Mesenchymal stem cell (in vitro differentiated cells and primary cell): ENCODE measurements around the gene HOXD13.

ENCODE experiments used
- DNase-seq: peaks from one replicate; pipeline ENCODE4 v3.0.0-alpha.2; 2013
- H2AFZ ChIP-seq: one replicate; pipeline ENCODE4 v1.6.1; 2013; ENCODE audit warnings: low read depth, mild to moderate bottlenecking, control low read depth, inconsistent platforms, low read length, moderate library complexity
- H2AK5ac ChIP-seq: 2 replicates; pipeline ENCODE4 v1.6.1; 2013; ENCODE audit warnings: low read length, moderate library complexity, mild to moderate bottlenecking, inconsistent platforms; ENCODE audit not compliant: severe bottlenecking
- H2BK120ac ChIP-seq: one replicate; pipeline ENCODE4 v1.6.1; 2013; ENCODE audit warnings: low read depth, mild to moderate bottlenecking, inconsistent platforms, low read length, moderate library complexity
- H2BK12ac ChIP-seq, 2 experiments: one replicate each; pipeline ENCODE4 v1.6.1; 2013; ENCODE audit warnings: inconsistent platforms in 2 of 2, low read length in 2 of 2, mild to moderate bottlenecking in 2 of 2, moderate library complexity in 2 of 2, control low read depth in 1 of 2
- H2BK15ac ChIP-seq: one replicate; pipeline ENCODE4 v1.6.1; 2013; ENCODE audit warnings: mild to moderate bottlenecking, low read depth, inconsistent platforms; ENCODE audit not compliant: poor library complexity, severe bottlenecking
- H2BK5ac ChIP-seq: 2 replicates; pipeline ENCODE4 v1.6.1; 2013; ENCODE audit warnings: low read depth, mild to moderate bottlenecking, low read length, control low read depth, inconsistent platforms; ENCODE audit not compliant: poor library complexity, severe bottlenecking
- H3K14ac ChIP-seq, 2 experiments: one replicate each; pipeline ENCODE4 v1.6.1; 2013; ENCODE audit warnings: inconsistent platforms in 2 of 2, low read length in 2 of 2, control low read depth in 1 of 2, mild to moderate bottlenecking in 1 of 2, moderate library complexity in 1 of 2
- H3K18ac ChIP-seq, 2 experiments: one replicate each; pipeline ENCODE4 v1.6.1; 2013; ENCODE audit warnings: inconsistent platforms in 2 of 2, low read length in 2 of 2, control low read depth in 1 of 2, low read depth in 1 of 2, mild to moderate bottlenecking in 1 of 2
- H3K23ac ChIP-seq, 2 experiments: one replicate each; pipeline ENCODE4 v1.6.1; 2013; ENCODE audit warnings: inconsistent platforms in 2 of 2, low read length in 2 of 2, mild to moderate bottlenecking in 2 of 2, moderate library complexity in 2 of 2, control low read depth in 1 of 2
- H3K27ac ChIP-seq: 2 replicates; pipeline ENCODE4 v1.5.1; 2013; ENCODE audit warnings: mild to moderate bottlenecking, moderate library complexity, low read length, control low read depth, inconsistent platforms; ENCODE audit not compliant: poor library complexity, severe bottlenecking
- H3K27me3 ChIP-seq, 2 experiments: 2 replicates each; pipeline versions ENCODE4 v1.6.1 to v1.7.0; 2013; ENCODE audit warnings: low read length in 2 of 2, mild to moderate bottlenecking in 2 of 2, moderate library complexity in 2 of 2, control low read depth in 1 of 2, inconsistent platforms in 1 of 2; ENCODE audit not compliant: control insufficient read depth in 1 of 2, insufficient read depth in 1 of 2
- H3K36me3 ChIP-seq, 2 experiments: 2 replicates each; pipeline versions ENCODE4 v1.6.1 to v1.7.0; 2013; ENCODE audit warnings: low read length in 2 of 2, control low read depth in 1 of 2, inconsistent platforms in 1 of 2, low read depth in 1 of 2, mild to moderate bottlenecking in 1 of 2; ENCODE audit not compliant: insufficient read depth in 2 of 2, control insufficient read depth in 1 of 2
- H3K4ac ChIP-seq, 2 experiments: one replicate each; pipeline ENCODE4 v1.6.1; 2013; ENCODE audit warnings: inconsistent platforms in 2 of 2, low read length in 2 of 2, mild to moderate bottlenecking in 2 of 2, moderate library complexity in 2 of 2, control low read depth in 1 of 2, low read depth in 1 of 2
- H3K4me1 ChIP-seq: 2 replicates; pipeline ENCODE4 v1.6.1; 2013; ENCODE audit warnings: low read depth, low read length, control low read depth; ENCODE audit not compliant: control insufficient read depth, insufficient read depth
- H3K4me2 ChIP-seq: 2 replicates; pipeline ENCODE4 v1.6.1; 2013; ENCODE audit warnings: low read length, mild to moderate bottlenecking, inconsistent platforms; ENCODE audit not compliant: poor library complexity, severe bottlenecking
- H3K4me3 ChIP-seq, 2 experiments: 2 replicates each; pipeline versions ENCODE4 v1.5.1 to v1.7.0; 2013; ENCODE audit warnings: low read length in 2 of 2, mild to moderate bottlenecking in 2 of 2, control low read depth in 1 of 2, low read depth in 1 of 2; ENCODE audit not compliant: insufficient read depth in 1 of 2
- H3K79me1 ChIP-seq: replicated peaks from 2 replicates; pipeline ENCODE4 v1.6.1; 2013; ENCODE audit warnings: mild to moderate bottlenecking, control low read depth, low read length, inconsistent platforms; ENCODE audit not compliant: poor library complexity, severe bottlenecking
- H3K9ac ChIP-seq: 2 replicates; pipeline ENCODE4 v1.7.0; 2013; ENCODE audit warnings: mild to moderate bottlenecking, low read length, moderate library complexity
- H3K9me3 ChIP-seq: 2 replicates; pipeline ENCODE4 v1.7.0; 2013; ENCODE audit warnings: mild to moderate bottlenecking, low read length; ENCODE audit not compliant: control insufficient read depth
- H4K8ac ChIP-seq: one replicate; pipeline ENCODE4 v1.6.1; 2013; ENCODE audit warnings: inconsistent platforms, mild to moderate bottlenecking, low read length, moderate library complexity
- H4K91ac ChIP-seq: one replicate; pipeline ENCODE4 v1.6.1; 2013; ENCODE audit warnings: mild to moderate bottlenecking, low read length, inconsistent platforms
- WGBS: methylation state at CpG from one replicate; pipeline ENCODE4 v1.1.7; 2013; ENCODE audit warnings: mixed read lengths; 5-methylcytosine and 5-hydroxymethylcytosine counted together

Gene HOXD13

GRCh38 chr2:176137906-176138305, 45.4 kb downstream of the HOXD13 start:
- WGBS: 78% methylated on average over 4 of the region's 8 CpGs
- H3K4me3 ChIP-seq: peak overlapping the region in 1 of 2 experiments; percentile 86
- H2AFZ ChIP-seq: no peak overlapping the region
- no peak for DNase-seq
- H3K23ac ChIP-seq: no peak overlapping the region
- H3K4ac ChIP-seq: no peak overlapping the region
- H3K14ac ChIP-seq: no peak overlapping the region
- no peaks in the 10 kb centered on the region for H3K36me3 ChIP-seq
- H3K4me1 ChIP-seq: peaks cover 15% of the 10 kb centered on the region
- peak overlapping the region; percentile 96 for H3K9ac ChIP-seq
- peaks cover 6% of the 10 kb centered on the region for H3K79me1 ChIP-seq
- H2BK5ac ChIP-seq: no peak overlapping the region
- H3K4me2 ChIP-seq: no peak overlapping the region
- no peak overlapping the region for H4K8ac ChIP-seq
- no peak overlapping the region for H2BK12ac ChIP-seq
- H2BK120ac ChIP-seq: no peak overlapping the region
- H3K18ac ChIP-seq: no peak overlapping the region
- no peaks in the 10 kb centered on the region for H3K9me3 ChIP-seq
- no peak overlapping the region for H2AK5ac ChIP-seq
- peaks cover 0 to 67% of the 10 kb centered on the region in 2 experiments for H3K27me3 ChIP-seq
- no peak overlapping the region for H3K27ac ChIP-seq
- no peak overlapping the region for H2BK15ac ChIP-seq
- no peak overlapping the region for H4K91ac ChIP-seq

- Histone ChIP-seq H3K4me3 (peak overlapping the region; percentile 14 to 86), H4K8ac (no peak overlapping the region), H2AK5ac (no peak overlapping the region), H3K23ac (no peak overlapping the region), H2BK12ac (no peak overlapping the region), H3K18ac (no peak overlapping the region), H2BK15ac (no peak overlapping the region), H2BK120ac (no peak overlapping the region), H3K9me3 (no peaks in the 10 kb centered on the region), H3K36me3 (no peaks in the 10 kb centered on the region), H3K9ac (peak overlapping the region; percentile 96), H3K27ac (no peak overlapping the region), H2BK5ac (no peak overlapping the region), H3K14ac (no peak overlapping the region), H3K4me1 (peaks cover 15% of the 10 kb centered on the region), H3K4me2 (peak overlapping the region; percentile 23), H3K27me3 (peaks cover 0 to 67% of the 10 kb centered on the region in 2 experiments), H4K91ac (no peak overlapping the region), H3K4ac (no peak overlapping the region), H3K79me1 (peaks cover 9% of the 10 kb centered on the region), H2AFZ (no peak overlapping the region)
- no peak for DNase-seq
- 66% methylated on average over 14 of the region's 14 CpGs for WGBS
These were observed 46.0 kb downstream of the HOXD13 start for GRCh38 chr2:176138526-176138922.

GRCh38 chr2:176138923-176139660, 46.6 kb downstream of the HOXD13 start:
- Histone ChIP-seq H3K14ac (no peak overlapping the region), H3K36me3 (no peaks in the 10 kb centered on the region), H3K27me3 (peaks cover 0 to 64% of the 10 kb centered on the region in 2 experiments), H2BK5ac (no peak overlapping the region), H3K27ac (no peak overlapping the region), H4K8ac (no peak overlapping the region), H3K4me1 (peaks cover 15% of the 10 kb centered on the region), H3K4me2 (peak overlapping the region; percentile 15), H2BK12ac (no peak overlapping the region), H2AK5ac (no peak overlapping the region), H4K91ac (no peak overlapping the region), H2BK120ac (no peak overlapping the region), H3K4me3 (peak overlapping the region in 1 of 2 experiments; percentile 86), H3K9me3 (no peaks in the 10 kb centered on the region), H3K4ac (no peak overlapping the region), H3K9ac (peak overlapping the region; percentile 96), H3K18ac (no peak overlapping the region), H2AFZ (no peak overlapping the region), H2BK15ac (no peak overlapping the region), H3K79me1 (peaks cover 9% of the 10 kb centered on the region), H3K23ac (no peak overlapping the region)
- 67% methylated on average over 28 of the region's 28 CpGs for WGBS
- DNase-seq: no peak

- H4K8ac ChIP-seq: no peak overlapping the region
- no peak overlapping the region for H2BK120ac ChIP-seq
- H3K4me3 ChIP-seq: peak overlapping the region; percentile 20 to 86
- no peak overlapping the region for H2BK12ac ChIP-seq
- H3K23ac ChIP-seq: no peak overlapping the region
- H3K4me2 ChIP-seq: peak overlapping the region; percentile 92
- H2BK5ac ChIP-seq: no peak overlapping the region
- no peak for DNase-seq
- H3K9ac ChIP-seq: peak overlapping the region; percentile 96
- no peak overlapping the region for H3K18ac ChIP-seq
- 70% methylated on average over 29 of the region's 41 CpGs for WGBS
- no peak overlapping the region for H3K4ac ChIP-seq
- H2BK15ac ChIP-seq: no peak overlapping the region
- no peak overlapping the region for H3K27ac ChIP-seq
- peaks cover 15% of the 10 kb centered on the region for H3K4me1 ChIP-seq
- H4K91ac ChIP-seq: no peak overlapping the region
- H3K27me3 ChIP-seq: peaks cover 0 to 61% of the 10 kb centered on the region in 2 experiments
- H3K36me3 ChIP-seq: no peaks in the 10 kb centered on the region
- no peak overlapping the region for H2AK5ac ChIP-seq
- H3K9me3 ChIP-seq: no peaks in the 10 kb centered on the region
- H3K14ac ChIP-seq: no peak overlapping the region
- H2AFZ ChIP-seq: no peak overlapping the region
- H3K79me1 ChIP-seq: peaks cover 9% of the 10 kb centered on the region
These were observed 47.4 kb downstream of the HOXD13 start for GRCh38 chr2:176139661-176140512.
